K562 (cell line): ENCODE results near the gene MAST1. TPM values are rescaled to one million over a fixed set of nuclear protein-coding genes. Genes with fewer than 3 reads are reported as not detected.

Source experiments
- ATAC-seq: fragments of 200-7000 bp; cut with Tn5 transposase; 3 replicates; pipeline ENCODE4 v1.9.1; 2020; ENCODE audit warnings: moderate library complexity
- BruUV-seq: library from RNA; stranded (reverse); fragments of 400-500 nt; replicated peaks from 2 replicates; lab custom pipeline; 2021; lab: Mats Ljungman, UMichigan
- CTCF ChIA-PET: fragments of 300-600 bp; formaldehyde crosslinking; extraction: SDS; loops from one replicate; lab custom pipeline; 2021; ENCODE audit warnings: low intra/inter-chr PET ratio; lab: Yijun Ruan, JAX
- POLR2A ChIA-PET: fragments of 300-600, 350-650 bp; sonication (Branson Sonifier 250); formaldehyde crosslinking; extraction: SDS; loops from one replicate; lab custom pipeline; 2021; ENCODE audit warnings: antibody characterized with exemption, inconsistent platforms; lab: Yijun Ruan, JAX
- DNase-seq, 4 experiments: peaks; one replicate each; pipeline versions ENCODE4 v3.0.0 to v3.0.0-alpha.2; 2011 to 2018; ENCODE audit warnings: low spot score in 3 of 4, mixed read lengths in 3 of 4; ENCODE audit errors: extremely low read depth in 1 of 4
- FAIRE-seq: peaks from 2 replicates; lab custom pipeline; 2011; peaks lifted over from hg19 to GRCh38; lab: Jason Lieb, UNC
- H2AFZ ChIP-seq: 2 replicates; pipeline ENCODE4 v1.6.0; 2011; ENCODE audit warnings: low read depth, low read length, control low read depth, inconsistent platforms
- H3K27ac ChIP-seq: fragments of 200-600 bp; 3 replicates; pipeline ENCODE4 v1.8.0; 2011; ENCODE audit warnings: low read depth, mild to moderate bottlenecking, control low read depth, inconsistent platforms, low read length, moderate library complexity, mixed read lengths; ENCODE audit errors: extremely low read depth
- H3K27me3 ChIP-seq, 2 experiments: fragments of 300-600 bp in 1 of 2; 2 replicates in 1 of 2; 3 replicates in 1 of 2; pipeline versions ENCODE4 v1.6.0 to v1.8.0; 2011; ENCODE audit warnings: inconsistent platforms in 2 of 2, low read length in 2 of 2, mild to moderate bottlenecking in 1 of 2, mixed read lengths in 1 of 2, moderate library complexity in 1 of 2; ENCODE audit not compliant: control insufficient read depth in 2 of 2, insufficient read depth in 2 of 2
- H3K36me3 ChIP-seq: fragments of 300-600 bp; 3 replicates; pipeline ENCODE4 v1.8.0; 2011; ENCODE audit warnings: mild to moderate bottlenecking, low read length, inconsistent platforms; ENCODE audit not compliant: control insufficient read depth, insufficient read depth
- H3K4me1 ChIP-seq, 2 experiments: fragments of 200-600 bp in 1 of 2; replicated peaks in 1 of 2; 2 replicates in 1 of 2; 3 replicates in 1 of 2; pipeline versions ENCODE4 v1.5.1 to v1.8.0; 2011; ENCODE audit warnings: inconsistent platforms in 2 of 2, low read length in 2 of 2, mild to moderate bottlenecking in 1 of 2, mixed read lengths in 1 of 2, moderate library complexity in 1 of 2; ENCODE audit not compliant: control insufficient read depth in 2 of 2, insufficient read depth in 2 of 2
- H3K4me2 ChIP-seq: 2 replicates; pipeline ENCODE4 v1.6.1; 2011; ENCODE audit warnings: low read length, control low read depth, inconsistent platforms, mixed read lengths; ENCODE audit not compliant: insufficient read depth
- H3K4me3 ChIP-seq: fragments of 200-600 bp; sonication (generic), shearing (Covaris generic); 2 replicates; pipeline ENCODE4 v1.5.1; 2016; ENCODE audit warnings: control low read depth, inconsistent platforms
- H3K79me2 ChIP-seq: fragments of 200-600 bp; 3 replicates; pipeline ENCODE4 v1.8.0; 2011; ENCODE audit warnings: low read length, inconsistent platforms; ENCODE audit not compliant: control insufficient read depth, insufficient read depth
- H3K9ac ChIP-seq, 2 experiments: 2 replicates each; pipeline versions ENCODE4 v1.6.0 to v1.6.1; 2011; ENCODE audit warnings: low read depth in 2 of 2, low read length in 2 of 2, control low read depth in 1 of 2, inconsistent platforms in 1 of 2, mild to moderate bottlenecking in 1 of 2, mixed read lengths in 1 of 2; ENCODE audit not compliant: insufficient read depth in 1 of 2
- H3K9me1 ChIP-seq: one replicate; pipeline ENCODE4 v1.6.0; 2011; ENCODE audit warnings: inconsistent platforms, mild to moderate bottlenecking, low read length, moderate library complexity; ENCODE audit not compliant: control insufficient read depth, insufficient read depth
- H3K9me3 ChIP-seq: replicated peaks from 2 replicates; pipeline ENCODE4 v1.5.1; 2011; ENCODE audit warnings: low read depth, low read length, inconsistent platforms; ENCODE audit not compliant: control insufficient read depth, insufficient read depth
- H4K20me1 ChIP-seq: replicated peaks from 2 replicates; pipeline ENCODE4 v1.6.1; 2011; ENCODE audit warnings: low read length, inconsistent platforms, mixed read lengths; ENCODE audit not compliant: control insufficient read depth, insufficient read depth
- ATF3 ChIP-seq, 2 experiments: fragments of 450-650 bp in 1 of 2; sonication (generic) in 1 of 2; formaldehyde crosslinking in 1 of 2; IDR thresholded peaks in 1 of 2; conservative IDR thresholded peaks in 1 of 2; 2 replicates each; pipeline versions ENCODE4 v1.6.1 to v1.8.1; 2016 to 2023; ENCODE audit warnings: mild to moderate bottlenecking in 2 of 2, moderate library complexity in 2 of 2, inconsistent platforms in 1 of 2, missing genetic modification reagents in 1 of 2
- CSDE1 ChIP-seq, 2 experiments: fragments of 450-650 bp; IDR thresholded peaks; 2 replicates each; pipeline ENCODE4 v1.6.1; 2016; ENCODE audit warnings: mild to moderate bottlenecking in 1 of 2
- MNT ChIP-seq, 2 experiments: fragments of 450-650 bp; conservative IDR thresholded peaks; 2 replicates each; pipeline ENCODE4 v1.6.1; 2017; ENCODE audit warnings: mild to moderate bottlenecking in 2 of 2, moderate library complexity in 2 of 2
- MTA2 ChIP-seq: fragments of 450-650 bp; IDR thresholded peaks from 2 replicates; pipeline ENCODE4 v1.6.1; 2016; ENCODE audit warnings: low read depth
- SMARCE1 ChIP-seq: fragments of 450-650 bp; IDR thresholded peaks from 2 replicates; pipeline ENCODE4 v1.7.1; 2016; ENCODE audit warnings: mild to moderate bottlenecking
- TARDBP ChIP-seq: fragments of 450-650 bp; IDR thresholded peaks from 2 replicates; pipeline ENCODE4 v1.6.1; 2016
- TEAD4 ChIP-seq, 2 experiments: sonication (generic) in 1 of 2; formaldehyde crosslinking in 1 of 2; IDR thresholded peaks; 2 replicates each; pipeline versions ENCODE4 v1.6.1 to v1.8.0; 2012 to 2022; ENCODE audit warnings: borderline replicate concordance in 1 of 2, inconsistent platforms in 1 of 2, low read length in 1 of 2, mild to moderate bottlenecking in 1 of 2, missing genetic modification reagents in 1 of 2
- ZNF212 ChIP-seq: fragments of 450-650 bp; formaldehyde crosslinking; IDR thresholded peaks from 2 replicates; pipeline ENCODE4 v1.4.0; 2020; ENCODE audit warnings: mild to moderate bottlenecking
- ZNF764 ChIP-seq: fragments of 250-450 bp; sonication (Bioruptor Pico); IDR thresholded peaks from 2 replicates; pipeline ENCODE4 v1.4.0; 2020; ENCODE audit warnings: low read depth, mild to moderate bottlenecking, moderate library complexity
- WGBS: fragments of 100-300 bp; shearing (Covaris generic); methylation state at CpG from one replicate; pipeline ENCODE4 v1.1.6; 2016; ENCODE audit warnings: low coverage, mixed read lengths; ENCODE audit not compliant: insufficient coverage; ENCODE audit errors: missing lambda C conversion rate; 5-methylcytosine and 5-hydroxymethylcytosine counted together
- in situ Hi-C: fragments of 300-500 bp; cut with MboI; formaldehyde crosslinking; loops from 4 replicates; pipeline ENCODE4 v1.15.0; 2018; ENCODE audit warnings: inconsistent platforms, mixed read lengths
- intact Hi-C: fragments of 100-400 bp; cut with micrococcal nuclease; formaldehyde crosslinking; loops from 2 replicates; pipeline ENCODE4 v1.14.2; 2022
- polyA plus RNA-seq, 8 experiments: library from polyadenylated mRNA; depleted of rRNA in 4 of 8; stranded (reverse) in 5 of 8; unstranded in 3 of 8; fragments of >200 nt; fragmentation: Nextera tagmentation in 2 of 8; fragmentation: Illumina TruSeq in 1 of 8; extraction: Ambion mirVana in 2 of 8; extraction: Trizol in 1 of 8; gene quantifications; 2 replicates each; pipeline versions ENCODE4 v1.2.1 to v1.2.3, GENCODE V29; 2011 to 2014; ENCODE audit warnings: inconsistent platforms in 1 of 8, missing spikeins in 1 of 8
- total RNA-seq, 7 experiments: library from RNA; depleted of rRNA in 6 of 7; stranded (reverse); fragments of >200 nt in 6 of 7; fragmentation: Illumina TruSeq in 2 of 7; extraction: Trizol in 2 of 7; gene quantifications; 2 replicates each; pipeline versions ENCODE4 v1.2.1 to v1.2.3, GENCODE V29; 2011 to 2021; ENCODE audit warnings: low replicate concordance in 1 of 7
- TF ChIP-seq, protein P1 (sequence below): sonication (generic); formaldehyde crosslinking; IDR thresholded peaks from 2 replicates; pipeline ENCODE4 v1.8.1; 2023; ENCODE audit warnings: mild to moderate bottlenecking, missing genetic modification reagents
- TF ChIP-seq, protein P2 (sequence below): fragments of 450-650 bp; IDR thresholded peaks from 2 replicates; pipeline ENCODE4 v1.6.1; 2018; ENCODE audit warnings: mild to moderate bottlenecking, low read depth; ENCODE audit not compliant: partially characterized antibody

The MAST1 gene
- total and polyA plus RNA-seq, 9 of the 15 experiments (the other 6 are each of a cell fraction or from before 2014, with no cell fraction given) = 0.48 to 10.3 (median 3.9) TPM

DNA sequence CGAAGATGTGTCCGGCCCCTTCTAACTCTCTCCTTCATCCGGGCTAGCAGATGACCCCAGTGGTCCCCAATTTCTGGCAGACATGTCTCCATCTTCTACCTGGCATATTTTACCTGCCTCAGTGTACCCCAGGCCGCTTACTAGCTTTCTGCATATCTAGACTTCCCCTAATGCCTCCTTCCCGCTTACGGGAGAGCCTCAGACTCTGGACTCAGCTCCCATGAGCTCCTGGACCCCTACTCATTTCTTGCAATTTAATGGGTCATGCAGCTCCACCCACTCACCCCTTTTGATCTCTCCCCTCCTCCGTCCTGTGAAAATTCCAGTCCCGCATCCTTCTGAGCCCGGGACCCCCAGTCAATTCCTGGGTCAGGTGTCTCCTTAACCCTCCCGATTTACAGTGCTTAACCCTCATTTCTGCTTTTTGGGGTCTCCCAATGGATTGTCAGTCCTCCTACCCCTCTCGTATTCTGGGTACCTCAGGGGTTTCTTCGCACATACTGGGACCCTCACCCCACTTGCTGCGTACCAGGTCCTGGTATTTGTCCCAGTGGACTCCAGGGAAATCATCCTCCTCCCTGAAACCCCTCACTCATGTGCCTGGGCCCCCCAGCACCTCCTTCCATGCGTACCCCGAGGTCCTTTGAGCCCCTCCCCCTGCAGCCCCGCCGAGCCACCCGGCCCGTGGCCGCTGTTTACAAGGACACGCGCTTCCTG, 47.5 kb upstream of the MAST1 start:
- in situ Hi-C loops = no loop called here
- Histone ChIP-seq H4K20me1 (peaks cover 13% of the 10 kb centered on the region; the same call in 1 of the 2 replicates), H3K27ac (peak overlapping the region; percentile 89), H2AFZ (peak overlapping the region; percentile 58), H3K9ac (peak overlapping the region; percentile 60 to 97; a peak in 3 of 4 replicates), H3K9me3 (no peaks in the 10 kb centered on the region), H3K79me2 (peaks cover 36% of the 10 kb centered on the region), H3K4me3 (peak overlapping the region; percentile 83), H3K9me1 (no peaks in the 10 kb centered on the region), H3K4me1 (peaks cover 42 to 78% of the 10 kb centered on the region in 2 experiments), H3K36me3 (no peaks in the 10 kb centered on the region), H3K4me2 (peak overlapping the region; percentile 96), H3K27me3 (no peaks in the 10 kb centered on the region)
- intact Hi-C loops = loop anchor here (10.0 kb wide), 1 partner anchor 226 kb away; no protein-coding TSS in a partner anchor
- peak in 1 of 4 experiments; percentile 25 for DNase-seq
- 12% methylated on average over 13 of the region's 22 CpGs for WGBS
- no peak for ATAC-seq
- ChIA-PET CTCF (no interaction called here), POLR2A (interaction anchor here (0.5 to 3.6 kb wide), 22 partner anchors 8 to 254 kb away, joined by 3 to 44 read pairs (median 10); partner anchors contain the start of genes BEST2, DHPS, DNASE2 and GET3)
- no peak for FAIRE-seq
- no TSS peak for BruUV-seq
- TF ChIP-seq, protein P1, sequence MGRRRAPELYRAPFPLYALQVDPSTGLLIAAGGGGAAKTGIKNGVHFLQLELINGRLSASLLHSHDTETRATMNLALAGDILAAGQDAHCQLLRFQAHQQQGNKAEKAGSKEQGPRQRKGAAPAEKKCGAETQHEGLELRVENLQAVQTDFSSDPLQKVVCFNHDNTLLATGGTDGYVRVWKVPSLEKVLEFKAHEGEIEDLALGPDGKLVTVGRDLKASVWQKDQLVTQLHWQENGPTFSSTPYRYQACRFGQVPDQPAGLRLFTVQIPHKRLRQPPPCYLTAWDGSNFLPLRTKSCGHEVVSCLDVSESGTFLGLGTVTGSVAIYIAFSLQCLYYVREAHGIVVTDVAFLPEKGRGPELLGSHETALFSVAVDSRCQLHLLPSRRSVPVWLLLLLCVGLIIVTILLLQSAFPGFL = no peak
- TF ChIP-seq CSDE1 (IDR thresholded peaks at IDR 0.05) (no peak), MTA2 (no peak), ATF3 (IDR thresholded peaks at IDR 0.05) (no peak), ATF3 (CRISPR knock-in tag; conservative IDR thresholded peaks at IDR 0.05) (no peak), TEAD4 (IDR thresholded peaks at IDR 0.05; ENCODE audit: low read length) (no peak), TEAD4 (CRISPR knock-in tag; IDR thresholded peaks at IDR 0.05; ENCODE audit: borderline replicate concordance) (0 out of 2 replicates have a peak, but pooled peaks have one; percentile 20), TARDBP (no peak), SMARCE1 (peak; percentile 14; the same call in 1 of the 2 replicates), ZNF764 (no peak), MNT (conservative IDR thresholded peaks at IDR 0.05) (peak; percentile 100; a peak in 3 of 4 replicates), ZNF212 (no peak)
- TF ChIP-seq, protein P2, sequence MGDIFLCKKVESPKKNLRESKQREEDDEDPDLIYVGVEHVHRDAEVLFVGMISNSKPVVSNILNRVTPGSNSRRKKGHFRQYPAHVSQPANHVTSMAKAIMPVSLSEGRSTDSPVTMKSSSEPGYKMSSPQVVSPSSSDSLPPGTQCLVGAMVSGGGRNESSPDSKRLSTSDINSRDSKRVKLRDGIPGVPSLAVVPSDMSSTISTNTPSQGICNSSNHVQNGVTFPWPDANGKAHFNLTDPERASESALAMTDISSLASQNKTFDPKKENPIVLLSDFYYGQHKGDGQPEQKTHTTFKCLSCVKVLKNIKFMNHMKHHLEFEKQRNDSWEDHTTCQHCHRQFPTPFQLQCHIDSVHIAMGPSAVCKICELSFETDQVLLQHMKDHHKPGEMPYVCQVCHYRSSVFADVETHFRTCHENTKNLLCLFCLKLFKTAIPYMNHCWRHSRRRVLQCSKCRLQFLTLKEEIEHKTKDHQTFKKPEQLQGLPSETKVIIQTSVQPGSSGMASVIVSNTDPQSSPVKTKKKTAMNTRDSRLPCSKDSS = no peak
